ENCODE measurements around the gene NOL4.
A peak's percentile ranks its signal among the peaks of the same experiment; 100 is the strongest.
"Not testable (repeated sequence)": the region's sequence is repeated elsewhere in the genome, so short reads cannot be mapped to it uniquely, and the experiment has no call there.

NOL4 gene

GRCh38 chr18:34248727-34249126, 24.0 kb upstream of the NOL4 start:
- no peak for TF ChIP-seq CTCF (IDR thresholded peaks at IDR 0.05; ENCODE audit: insufficient read depth, low read length, poor library complexity, severe bottlenecking)
- H3K27me3 ChIP-seq (replicated peaks; ENCODE audit: control insufficient read depth, insufficient read depth, low read length), result no peaks in the 10 kb centered on the region
- H3K4me3 ChIP-seq (replicated peaks; ENCODE audit: low read depth, low read length), result no peak overlapping the region
- DNase-seq (ENCODE audit: extremely low read depth, insufficient read length), result no peak
- no peaks in the 10 kb centered on the region for H3K36me3 ChIP-seq (ENCODE audit: control insufficient read depth, insufficient read depth, low read length)

GRCh38 chr18:34242739-34243138, 18.0 kb upstream of the NOL4 start:
- Histone ChIP-seq H3K27me3 (replicated peaks; ENCODE audit: control insufficient read depth, insufficient read depth, low read length) (no peaks in the 10 kb centered on the region), H3K36me3 (ENCODE audit: control insufficient read depth, insufficient read depth, low read length) (no peaks in the 10 kb centered on the region), H3K4me3 (replicated peaks; ENCODE audit: low read depth, low read length) (no peak overlapping the region)
- no peak for DNase-seq (ENCODE audit: extremely low read depth, insufficient read length)
- no peak for TF ChIP-seq CTCF (IDR thresholded peaks at IDR 0.05; ENCODE audit: insufficient read depth, low read length, poor library complexity, severe bottlenecking)

GRCh38 chr18:34233781-34234388, 9.2 kb upstream of the NOL4 start:
- not testable (repeated sequence) for H3K36me3 ChIP-seq (ENCODE audit: control insufficient read depth, insufficient read depth, low read length); H3K4me3 ChIP-seq (replicated peaks; ENCODE audit: low read depth, low read length); DNase-seq (ENCODE audit: extremely low read depth, insufficient read length); H3K27me3 ChIP-seq (replicated peaks; ENCODE audit: control insufficient read depth, insufficient read depth, low read length)

- Histone ChIP-seq H3K4me3 (replicated peaks; ENCODE audit: low read depth, low read length) (peak overlapping the region; percentile 58; the same call in 1 of the 2 replicates), H3K27me3 (replicated peaks; ENCODE audit: control insufficient read depth, insufficient read depth, low read length) (no peaks in the 10 kb centered on the region), H3K36me3 (ENCODE audit: control insufficient read depth, insufficient read depth, low read length) (no peaks in the 10 kb centered on the region)
- no peak for DNase-seq (ENCODE audit: extremely low read depth, insufficient read length)
- TF ChIP-seq CTCF (IDR thresholded peaks at IDR 0.05; ENCODE audit: insufficient read depth, low read length, poor library complexity, severe bottlenecking), result no peak
Observed at GRCh38 chr18:34225218-34225553, 473 bp upstream of the NOL4 start.

- DNase-seq (ENCODE audit: extremely low read depth, insufficient read length), result peak; percentile 37
- no peak for TF ChIP-seq CTCF (IDR thresholded peaks at IDR 0.05; ENCODE audit: insufficient read depth, low read length, poor library complexity, severe bottlenecking)
- peak overlapping the region; percentile 58 for H3K4me3 ChIP-seq (replicated peaks; ENCODE audit: low read depth, low read length)
- H3K36me3 ChIP-seq (ENCODE audit: control insufficient read depth, insufficient read depth, low read length), result no peaks in the 10 kb centered on the region
- H3K27me3 ChIP-seq (replicated peaks; ENCODE audit: control insufficient read depth, insufficient read depth, low read length), result no peaks in the 10 kb centered on the region
Observed at GRCh38 chr18:34223893-34224422, 755 bp downstream of the NOL4 start.

GRCh38 chr18:34223164-34223892, 1.4 kb downstream of the NOL4 start:
- no peaks in the 10 kb centered on the region for H3K36me3 ChIP-seq (ENCODE audit: control insufficient read depth, insufficient read depth, low read length)
- no peak for TF ChIP-seq CTCF (IDR thresholded peaks at IDR 0.05; ENCODE audit: insufficient read depth, low read length, poor library complexity, severe bottlenecking)
- H3K4me3 ChIP-seq (replicated peaks; ENCODE audit: low read depth, low read length), result peak overlapping the region; percentile 62
- no peaks in the 10 kb centered on the region for H3K27me3 ChIP-seq (replicated peaks; ENCODE audit: control insufficient read depth, insufficient read depth, low read length)
- DNase-seq (ENCODE audit: extremely low read depth, insufficient read length), result peak; percentile 35
